ENCODE measurements around the gene DHRS7B. TPM values are rescaled to one million over a fixed set of nuclear protein-coding genes. Genes with fewer than 3 reads are reported as not detected.
A peak's percentile ranks its signal among the peaks of the same experiment; 100 is the strongest.
"Not testable (repeated sequence)": the region's sequence is repeated elsewhere in the genome, so short reads cannot be mapped to it uniquely, and the experiment has no call there.

The DHRS7B gene
- total RNA-seq, 1 donor from 2014 or later = 23.6 TPM

GRCh38 chr17:21095735-21096134 is 31.0 kb upstream of the DHRS7B start:
- intact Hi-C loops (cut with micrococcal nuclease) = no loop called here
- peaks cover 27% of the 10 kb centered on the region for H3K4me1 Mint-ChIP-seq (ENCODE audit: low read depth)
- H3K36me3 Mint-ChIP-seq (ENCODE audit: low read depth) = no peaks in the 10 kb centered on the region
- H3K27ac Mint-ChIP-seq = no peak overlapping the region
- no peaks in the 10 kb centered on the region for H3K27me3 Mint-ChIP-seq (ENCODE audit: insufficient read depth)
- H3K9me3 Mint-ChIP-seq = no peaks in the 10 kb centered on the region
- no peak for DNase-seq (ENCODE audit: low spot score)
- no peak overlapping the region for H3K4me3 Mint-ChIP-seq

GRCh38 chr17:21096874-21097273 is 29.9 kb upstream of the DHRS7B start:
- peak overlapping the region; percentile 5 for H3K4me3 Mint-ChIP-seq
- intact Hi-C loops (cut with micrococcal nuclease) = no loop called here
- no peaks in the 10 kb centered on the region for H3K36me3 Mint-ChIP-seq (ENCODE audit: low read depth)
- H3K27ac Mint-ChIP-seq = no peak overlapping the region
- peaks cover 27% of the 10 kb centered on the region for H3K4me1 Mint-ChIP-seq (ENCODE audit: low read depth)
- no peaks in the 10 kb centered on the region for H3K27me3 Mint-ChIP-seq (ENCODE audit: insufficient read depth)
- DNase-seq (ENCODE audit: low spot score) = no peak
- H3K9me3 Mint-ChIP-seq = no peaks in the 10 kb centered on the region

GRCh38 chr17:21098934-21099689 is 27.7 kb upstream of the DHRS7B start:
- H3K36me3 Mint-ChIP-seq (ENCODE audit: low read depth) = no peaks in the 10 kb centered on the region
- peak overlapping the region; percentile 92 for H3K4me3 Mint-ChIP-seq
- intact Hi-C loops (cut with micrococcal nuclease) = loop anchor here (1.0 to 2.0 kb wide), 7 partner anchors 28 to 189 kb away; partner anchors contain the start of genes MAP2K3, NATD1, TMEM11 and USP22
- H3K4me1 Mint-ChIP-seq (ENCODE audit: low read depth) = peaks cover 27% of the 10 kb centered on the region
- DNase-seq (ENCODE audit: low spot score) = peak; percentile 68
- no peaks in the 10 kb centered on the region for H3K27me3 Mint-ChIP-seq (ENCODE audit: insufficient read depth)
- H3K27ac Mint-ChIP-seq = peak overlapping the region; percentile 88
- no peaks in the 10 kb centered on the region for H3K9me3 Mint-ChIP-seq

GRCh38 chr17:21100636-21101035 is 26.1 kb upstream of the DHRS7B start:
- Mint-ChIP-seq H3K27me3 (ENCODE audit: insufficient read depth) (no peaks in the 10 kb centered on the region), H3K27ac (no peak overlapping the region), H3K4me3 (peak overlapping the region; percentile 92)

GRCh38 chr17:21104608-21105007 is 22.2 kb upstream of the DHRS7B start:
- intact Hi-C loops (cut with micrococcal nuclease) = no loop called here
- Mint-ChIP-seq H3K36me3 (ENCODE audit: low read depth) (no peaks in the 10 kb centered on the region), H3K4me1 (ENCODE audit: low read depth) (peaks cover 6% of the 10 kb centered on the region), H3K9me3 (no peaks in the 10 kb centered on the region), H3K27ac (no peak overlapping the region), H3K27me3 (ENCODE audit: insufficient read depth) (peaks cover 11% of the 10 kb centered on the region), H3K4me3 (no peak overlapping the region)
- no peak for DNase-seq (ENCODE audit: low spot score)

More at GRCh38 chr17:21100636-21101035, 26.1 kb upstream of the DHRS7B start:
- no peak for DNase-seq (ENCODE audit: low spot score)
- no peaks in the 10 kb centered on the region for H3K9me3 Mint-ChIP-seq
- intact Hi-C loops (cut with micrococcal nuclease) = no loop called here
- peaks cover 27% of the 10 kb centered on the region for H3K4me1 Mint-ChIP-seq (ENCODE audit: low read depth)
- no peaks in the 10 kb centered on the region for H3K36me3 Mint-ChIP-seq (ENCODE audit: low read depth)

- DNase-seq (ENCODE audit: low spot score) = no peak
- Mint-ChIP-seq H3K4me3 (no peak overlapping the region), H3K9me3 (no peaks in the 10 kb centered on the region), H3K27me3 (ENCODE audit: insufficient read depth) (peaks cover 15% of the 10 kb centered on the region), H3K36me3 (ENCODE audit: low read depth) (no peaks in the 10 kb centered on the region), H3K4me1 (ENCODE audit: low read depth) (no peaks in the 10 kb centered on the region), H3K27ac (no peak overlapping the region)
- intact Hi-C loops (cut with micrococcal nuclease) = no loop called here
Measured at GRCh38 chr17:21105064-21105894, 21.5 kb upstream of the DHRS7B start.

- intact Hi-C loops (cut with micrococcal nuclease) = no loop called here
- Mint-ChIP-seq H3K4me3 (no peak overlapping the region), H3K27ac (no peak overlapping the region), H3K27me3 (ENCODE audit: insufficient read depth) (peaks cover 15% of the 10 kb centered on the region), H3K9me3 (no peaks in the 10 kb centered on the region), H3K36me3 (ENCODE audit: low read depth) (no peaks in the 10 kb centered on the region), H3K4me1 (ENCODE audit: low read depth) (no peaks in the 10 kb centered on the region)
- DNase-seq (ENCODE audit: low spot score) = no peak
Measured at GRCh38 chr17:21106316-21106715, 20.4 kb upstream of the DHRS7B start.

GRCh38 chr17:21107067-21107650 is 19.6 kb upstream of the DHRS7B start:
- H3K9me3 Mint-ChIP-seq; DNase-seq (ENCODE audit: low spot score); intact Hi-C loops (cut with micrococcal nuclease); H3K27ac Mint-ChIP-seq; H3K4me1 Mint-ChIP-seq (ENCODE audit: low read depth); H3K36me3 Mint-ChIP-seq (ENCODE audit: low read depth); H3K4me3 Mint-ChIP-seq: not testable (repeated sequence)
- peaks cover 15% of the 10 kb centered on the region for H3K27me3 Mint-ChIP-seq (ENCODE audit: insufficient read depth)

GRCh38 chr17:21108651-21109050 is 18.1 kb upstream of the DHRS7B start:
- Mint-ChIP-seq H3K27ac (no peak overlapping the region), H3K36me3 (ENCODE audit: low read depth) (no peaks in the 10 kb centered on the region), H3K9me3 (no peaks in the 10 kb centered on the region), H3K27me3 (ENCODE audit: insufficient read depth) (peaks cover 15% of the 10 kb centered on the region), H3K4me1 (ENCODE audit: low read depth) (no peaks in the 10 kb centered on the region), H3K4me3 (no peak overlapping the region)
- no peak for DNase-seq (ENCODE audit: low spot score)
- intact Hi-C loops (cut with micrococcal nuclease) = no loop called here

GRCh38 chr17:21113049-21113690 is 13.6 kb upstream of the DHRS7B start:
- Mint-ChIP-seq H3K9me3 (no peaks in the 10 kb centered on the region), H3K27ac (no peak overlapping the region)
- no peak for DNase-seq (ENCODE audit: low spot score)

GRCh38 chr17:21113716-21114115 is 13.0 kb upstream of the DHRS7B start:
- Mint-ChIP-seq H3K4me1 (ENCODE audit: low read depth) (no peaks in the 10 kb centered on the region), H3K9me3 (no peaks in the 10 kb centered on the region), H3K36me3 (ENCODE audit: low read depth) (no peaks in the 10 kb centered on the region), H3K27ac (no peak overlapping the region), H3K27me3 (ENCODE audit: insufficient read depth) (peaks cover 12% of the 10 kb centered on the region), H3K4me3 (no peak overlapping the region)
- intact Hi-C loops (cut with micrococcal nuclease) = no loop called here
- DNase-seq (ENCODE audit: low spot score) = no peak

More at GRCh38 chr17:21113049-21113690, 13.6 kb upstream of the DHRS7B start:
- Mint-ChIP-seq H3K4me3 (no peak overlapping the region), H3K36me3 (ENCODE audit: low read depth) (no peaks in the 10 kb centered on the region), H3K27me3 (ENCODE audit: insufficient read depth) (peaks cover 17% of the 10 kb centered on the region), H3K4me1 (ENCODE audit: low read depth) (no peaks in the 10 kb centered on the region)
- intact Hi-C loops (cut with micrococcal nuclease) = no loop called here

- DNase-seq (ENCODE audit: low spot score); H3K9me3 Mint-ChIP-seq; H3K36me3 Mint-ChIP-seq (ENCODE audit: low read depth); H3K4me1 Mint-ChIP-seq (ENCODE audit: low read depth); H3K27ac Mint-ChIP-seq; H3K4me3 Mint-ChIP-seq; H3K27me3 Mint-ChIP-seq (ENCODE audit: insufficient read depth); intact Hi-C loops (cut with micrococcal nuclease): not testable (repeated sequence)
Measured at GRCh38 chr17:21114791-21115190, 12.0 kb upstream of the DHRS7B start.
